ENCODE measurements around the gene GP2. TPM values are rescaled to one million over a fixed set of nuclear protein-coding genes. Genes with fewer than 3 reads are reported as not detected.

The GP2 gene
- polyA plus RNA-seq, 2 of the 4 experiments (the other 2 are of a cell fraction): not detected

DNA sequence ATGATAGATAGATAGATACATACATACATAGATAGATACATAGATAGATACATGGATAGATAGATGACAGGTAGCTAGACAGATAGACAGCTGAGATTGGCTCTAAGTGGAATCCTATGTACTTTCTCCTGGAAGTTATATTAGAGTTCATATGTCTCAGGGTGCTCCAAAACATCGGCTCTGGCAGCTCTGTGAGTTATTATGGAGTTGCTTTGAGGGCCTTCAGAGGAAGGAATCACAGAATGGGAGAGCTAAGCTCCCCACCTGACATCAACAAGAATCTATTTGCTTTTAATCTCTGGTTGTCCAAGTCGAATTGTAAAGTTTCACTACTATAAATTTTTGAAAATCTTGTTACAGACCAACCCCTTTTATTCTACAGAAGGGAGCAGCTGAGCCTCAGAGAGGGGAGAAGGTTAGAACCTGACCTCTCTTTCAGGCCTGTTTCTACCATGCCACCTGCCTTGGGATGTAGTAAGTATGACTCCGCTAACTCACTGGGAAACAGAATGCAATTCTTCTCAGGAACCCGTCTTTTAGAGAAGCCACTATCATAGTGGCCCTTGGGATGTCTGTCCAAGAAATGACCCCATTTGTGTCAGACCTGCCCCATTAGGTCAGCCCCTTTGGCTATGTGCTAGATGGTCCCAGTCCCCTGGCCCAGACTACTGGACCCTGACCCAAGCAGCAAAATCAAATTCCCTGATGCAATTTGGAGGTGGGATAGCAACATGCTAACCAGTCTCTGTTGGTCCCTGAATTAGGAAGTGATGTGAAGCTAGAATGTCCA lies 18.3 kb downstream of the GP2 start (continued):
- no peak for TF ChIP-seq POLR2AphosphoS2 (conservative IDR thresholded peaks at IDR 0.05; ENCODE audit: low read length)
- TF ChIP-seq SMC3 (IDR thresholded peaks at IDR 0.05): no peak
- no peak for TF ChIP-seq NR3C1 (IDR thresholded peaks at IDR 0.05)
- TF ChIP-seq, protein P1, sequence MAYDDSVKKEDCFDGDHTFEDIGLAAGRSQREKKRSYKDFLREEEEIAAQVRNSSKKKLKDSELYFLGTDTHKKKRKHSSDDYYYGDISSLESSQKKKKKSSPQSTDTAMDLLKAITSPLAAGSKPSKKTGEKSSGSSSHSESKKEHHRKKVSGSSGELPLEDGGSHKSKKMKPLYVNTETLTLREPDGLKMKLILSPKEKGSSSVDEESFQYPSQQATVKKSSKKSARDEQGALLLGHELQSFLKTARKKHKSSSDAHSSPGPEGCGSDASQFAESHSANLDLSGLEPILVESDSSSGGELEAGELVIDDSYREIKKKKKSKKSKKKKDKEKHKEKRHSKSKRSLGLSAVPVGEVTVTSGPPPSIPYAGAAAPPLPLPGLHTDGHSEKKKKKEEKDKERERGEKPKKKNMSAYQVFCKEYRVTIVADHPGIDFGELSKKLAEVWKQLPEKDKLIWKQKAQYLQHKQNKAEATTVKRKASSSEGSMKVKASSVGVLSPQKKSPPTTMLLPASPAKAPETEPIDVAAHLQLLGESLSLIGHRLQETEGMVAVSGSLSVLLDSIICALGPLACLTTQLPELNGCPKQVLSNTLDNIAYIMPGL (CRISPR knock-in tag; IDR thresholded peaks at IDR 0.05; ENCODE audit: borderline replicate concordance): no peak
- TF ChIP-seq RCOR1 (IDR thresholded peaks at IDR 0.05; ENCODE audit: low read depth, low read length): no peak

- TF ChIP-seq HOXB13 (CRISPR knock-in tag; IDR thresholded peaks at IDR 0.05; ENCODE audit: low read depth) (no peak), HDAC2 (IDR thresholded peaks at IDR 0.05) (no peak), RNF2 (IDR thresholded peaks at IDR 0.05; ENCODE audit: borderline replicate concordance, low read depth) (no peak), E2F6 (IDR thresholded peaks at IDR 0.05; ENCODE audit: borderline replicate concordance, low read depth) (no peak), EHF (CRISPR knock-in tag; IDR thresholded peaks at IDR 0.05) (no peak), HOXA7 (CRISPR knock-in tag; IDR thresholded peaks at IDR 0.05) (no peak), CEBPB (IDR thresholded peaks at IDR 0.05) (no peak), MAZ (IDR thresholded peaks at IDR 0.05; ENCODE audit: borderline replicate concordance, low read depth, low read length) (no peak), CTCF (IDR thresholded peaks at IDR 0.05) (no peak), ZNF302 (CRISPR knock-in tag; IDR thresholded peaks at IDR 0.05) (no peak), JUN (IDR thresholded peaks at IDR 0.05) (no peak), REST (IDR thresholded peaks at IDR 0.05) (no peak)
- H3K9me3 ChIP-seq: no peaks in the 10 kb centered on the region
- no peaks in the 10 kb centered on the region for H3K4me1 ChIP-seq
- no peak for ATAC-seq
- no peak for FAIRE-seq
- POLR2A ChIA-PET: no interaction called here
- H3K4me3 ChIP-seq: no peak overlapping the region
- WGBS (ENCODE audit: missing lambda C conversion rate): under 1% methylated on average over 4 of the region's 4 CpGs
- H3K4me2 ChIP-seq: no peak overlapping the region
- DNase-seq (ENCODE audit: low read depth in 1 of 2, low spot score in 1 of 2): no peak
- CTCF ChIA-PET: interaction anchor here (1.0 to 3.1 kb wide), 3 partner anchors 8 to 401 kb away, joined by 3 to 27 read pairs (median 18); no protein-coding TSS in a partner anchor
- no peak overlapping the region for H3K27ac ChIP-seq
Observed at GRCh38 chr16:20308266-20308665, 19.0 kb downstream of the GP2 start.

Measured in A549 (cell line).